GM13977 (cell line): ENCODE results near the gene RALB.

Source experiments
- DNase-seq: peaks from one replicate; pipeline ENCODE4 v3.0.0; 2012; ENCODE audit warnings: low spot score
- CTCF ChIP-seq: IDR thresholded peaks from 2 replicates; pipeline ENCODE4 v1.5.1; 2012; ENCODE audit warnings: mild to moderate bottlenecking, control low read depth; ENCODE audit not compliant: insufficient read depth; ENCODE audit errors: extremely low read depth, missing control alignments
- in situ Hi-C: fragments of 300-500 bp; cut with MboI; formaldehyde crosslinking; loops from one replicate; pipeline ENCODE4 v1.12.0; 2022; ENCODE audit warnings: low sequenced_read_pairs, low pct_unique_long_range_greater_than_20kb, mixed read lengths, inconsistent platforms; ENCODE audit not compliant: unreplicated experiment

Gene RALB

GRCh38 chr2:120225549-120226065 lies 27.0 kb upstream of the RALB start:
- no peak for TF ChIP-seq CTCF
- in situ Hi-C loops: no loop called here
- DNase-seq: no peak

- no peak for DNase-seq
- in situ Hi-C loops: no loop called here
Measured at GRCh38 chr2:120226316-120226715, 26.3 kb upstream of the RALB start.

GRCh38 chr2:120227111-120227991 lies 25.3 kb upstream of the RALB start:
- no peak for TF ChIP-seq CTCF
- DNase-seq: no peak
- in situ Hi-C loops: no loop called here

More at GRCh38 chr2:120226316-120226715, 26.3 kb upstream of the RALB start:
- no peak for TF ChIP-seq CTCF

- no peak for DNase-seq
- in situ Hi-C loops: no loop called here
- no peak for TF ChIP-seq CTCF
Measured at GRCh38 chr2:120228503-120228902, 24.1 kb upstream of the RALB start.

GRCh38 chr2:120229341-120229740 lies 23.3 kb upstream of the RALB start:
- no peak for TF ChIP-seq CTCF
- in situ Hi-C loops: no loop called here
- no peak for DNase-seq

- in situ Hi-C loops: no loop called here
- TF ChIP-seq CTCF: no peak
- no peak for DNase-seq
Measured at GRCh38 chr2:120230515-120231471, 21.9 kb upstream of the RALB start.
